Ovary (tissue), 9 donors: ENCODE results near the gene FMN1. TPM values are rescaled to one million over a fixed set of nuclear protein-coding genes. Genes with fewer than 3 reads are reported as not detected.

Source experiments
- DNase-seq, 5 donors: peaks; one replicate each; pipeline ENCODE4 v3.0.0-alpha.2; 2019 to 2020
- H3K27ac ChIP-seq, 2 donors: fragments of 200-600 bp; one replicate each; pipeline versions ENCODE4 v1.5.1 to v1.8.0; 2019 to 2022
- H3K27me3 ChIP-seq: fragments of 200-600 bp; one replicate; pipeline ENCODE4 v1.8.0; 2022
- H3K36me3 ChIP-seq: fragments of 200-600 bp; sonication (generic); one replicate; pipeline ENCODE4 v1.5.1; 2019
- H3K4me1 ChIP-seq: one replicate; pipeline ENCODE4 v1.8.1; 2013; ENCODE audit warnings: mild to moderate bottlenecking, moderate library complexity; ENCODE audit not compliant: insufficient read depth
- H3K4me3 ChIP-seq: fragments of 200-600 bp; sonication (generic); one replicate; pipeline ENCODE4 v1.5.1; 2017
- H3K9me3 ChIP-seq, 2 donors: fragments of 200-600 bp in 1 of 2; sonication (generic) in 1 of 2; one replicate each; pipeline versions ENCODE4 v1.5.1 to v1.8.1; 2013 to 2019; ENCODE audit warnings: mild to moderate bottlenecking in 1 of 2, moderate library complexity in 1 of 2
- EP300 ChIP-seq: sonication (generic); formaldehyde crosslinking; IDR thresholded peaks from one replicate; pipeline ENCODE4 v1.6.1; 2017; ENCODE audit warnings: antibody characterized with exemption
- POLR2A ChIP-seq: fragments of 450-650 bp; IDR thresholded peaks from one replicate; pipeline ENCODE4 v1.6.1; 2017; ENCODE audit warnings: antibody characterized with exemption, mild to moderate bottlenecking, moderate library complexity
- WGBS, 3 donors: extraction: QIAGEN DNeasy Blood & Tissue Kit in 1 of 3; methylation state at CpG; one replicate each; pipeline versions ENCODE4 v1.1.5 to v1.1.7; 2013 to 2017; 5-methylcytosine and 5-hydroxymethylcytosine counted together
- intact Hi-C, 4 donors: fragments of 100-400 bp; cut with DNase I; formaldehyde crosslinking; loops; one replicate each; pipeline versions ENCODE4 v1.11.0 to v1.15.1; 2022 to 2023
- polyA plus RNA-seq, 2 donors: library from polyadenylated mRNA; stranded (reverse); fragments of 200-250 nt in 1 of 2; fragments of 350-450 nt in 1 of 2; fragmentation: Illumina TruSeq in 1 of 2; extraction: RNeasy Lipid Tissue Mini Kit (QIAGEN cat#74804) in 1 of 2; gene quantifications; one replicate each; pipeline ENCODE4 v1.2.3, GENCODE V29; 2013 to 2014
- total RNA-seq, 7 donors: library from RNA; depleted of rRNA in 2 of 7; stranded (reverse); fragments of >200 nt in 2 of 7; fragmentation: NEBNext Ultra II Directional in 3 of 7; extraction: Animal tissue kit (Norgen Biotek cat#: 25700) in 3 of 7; gene quantifications; one replicate each; pipeline versions ENCODE4 v1.1.0 to v1.2.4, GENCODE V29; 2016 to 2023
- TF ChIP-seq, protein P1 (sequence below), 3 donors: fragments of 450-650 bp in 2 of 3; fragments of 200-600 bp in 1 of 3; IDR thresholded peaks; one replicate each; pipeline versions ENCODE4 v1.5.1 to v1.8.0; 2016 to 2022; ENCODE audit warnings: antibody characterized with exemption in 3 of 3, mild to moderate bottlenecking in 1 of 3
- donor health status: DM: no; HTN: no; CAD: no; lungs with moderate emphysema.
- donor health status: DM: no; HTN: no; CAD: no.
- donor health status: Bipolar disorder and iron deficiency.
- donor health status: DM: yes; HTN: yes; CAD: no.
- donor health status: DM: no; HTN: no; CAD: no.
- donor health status: DM: yes; HTN: yes; CAD: no.

The FMN1 gene
- total and polyA plus RNA-seq, 9 donors = 0.13 to 16.9 (median 2.6) TPM

DNA sequence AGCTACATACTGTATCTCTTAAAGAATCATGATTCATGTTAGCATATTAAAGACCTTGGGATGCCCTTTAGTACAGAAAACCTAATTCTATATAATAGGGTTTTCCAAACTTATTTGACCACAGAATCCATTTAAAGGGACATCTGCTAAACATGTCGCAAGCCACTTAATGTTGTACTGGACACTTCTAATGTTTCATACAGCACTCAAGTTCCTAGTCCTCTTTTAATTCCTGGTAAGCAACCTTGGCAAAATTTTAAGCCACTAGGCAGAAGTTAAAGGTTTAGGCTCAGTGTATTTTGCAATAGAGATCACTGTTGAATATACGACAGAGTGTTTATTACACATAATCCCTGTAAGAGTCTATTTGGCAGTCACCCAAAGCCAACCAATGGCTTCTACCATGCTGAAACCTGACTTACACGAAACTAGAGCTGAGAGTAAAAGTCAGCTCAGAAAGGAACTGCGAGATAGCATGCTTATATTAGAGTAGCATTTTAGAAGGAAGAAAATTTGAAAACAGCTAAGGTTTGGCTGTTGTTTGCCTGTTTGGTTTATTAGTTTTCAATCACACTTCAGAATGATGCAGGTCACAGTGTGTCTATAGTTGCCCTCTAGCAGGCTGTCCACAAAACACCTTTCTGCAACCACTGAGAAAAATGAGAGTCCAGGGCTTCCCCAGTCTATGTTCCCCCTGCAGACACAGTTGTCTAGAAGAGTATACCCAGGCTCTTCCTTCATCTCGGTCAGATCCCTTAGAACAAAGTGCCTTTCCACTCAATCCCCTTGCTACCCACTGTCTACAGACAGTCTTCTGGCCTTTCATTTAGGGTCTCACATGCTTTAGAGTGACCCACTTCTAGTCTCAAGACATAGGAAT lies 104.4 kb downstream of the FMN1 start:
- Histone ChIP-seq H3K27me3 (no peaks in the 10 kb centered on the region), H3K27ac (no peak overlapping the region), H3K36me3 (no peaks in the 10 kb centered on the region), H3K4me3 (no peak overlapping the region), H3K4me1 (no peaks in the 10 kb centered on the region), H3K9me3 (no peaks in the 10 kb centered on the region)
- intact Hi-C loops = no loop called here
- 62 to 66% (median 64%) methylated on average over 5 of the region's 5 CpGs for WGBS, 3 donors
- TF ChIP-seq, protein P1, sequence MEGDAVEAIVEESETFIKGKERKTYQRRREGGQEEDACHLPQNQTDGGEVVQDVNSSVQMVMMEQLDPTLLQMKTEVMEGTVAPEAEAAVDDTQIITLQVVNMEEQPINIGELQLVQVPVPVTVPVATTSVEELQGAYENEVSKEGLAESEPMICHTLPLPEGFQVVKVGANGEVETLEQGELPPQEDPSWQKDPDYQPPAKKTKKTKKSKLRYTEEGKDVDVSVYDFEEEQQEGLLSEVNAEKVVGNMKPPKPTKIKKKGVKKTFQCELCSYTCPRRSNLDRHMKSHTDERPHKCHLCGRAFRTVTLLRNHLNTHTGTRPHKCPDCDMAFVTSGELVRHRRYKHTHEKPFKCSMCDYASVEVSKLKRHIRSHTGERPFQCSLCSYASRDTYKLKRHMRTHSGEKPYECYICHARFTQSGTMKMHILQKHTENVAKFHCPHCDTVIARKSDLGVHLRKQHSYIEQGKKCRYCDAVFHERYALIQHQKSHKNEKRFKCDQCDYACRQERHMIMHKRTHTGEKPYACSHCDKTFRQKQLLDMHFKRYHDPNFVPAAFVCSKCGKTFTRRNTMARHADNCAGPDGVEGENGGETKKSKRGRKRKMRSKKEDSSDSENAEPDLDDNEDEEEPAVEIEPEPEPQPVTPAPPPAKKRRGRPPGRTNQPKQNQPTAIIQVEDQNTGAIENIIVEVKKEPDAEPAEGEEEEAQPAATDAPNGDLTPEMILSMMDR (IDR thresholded peaks at IDR 0.05) = no peak
- TF ChIP-seq POLR2A (no peak), EP300 (no peak)
- DNase-seq = no peak

DNA sequence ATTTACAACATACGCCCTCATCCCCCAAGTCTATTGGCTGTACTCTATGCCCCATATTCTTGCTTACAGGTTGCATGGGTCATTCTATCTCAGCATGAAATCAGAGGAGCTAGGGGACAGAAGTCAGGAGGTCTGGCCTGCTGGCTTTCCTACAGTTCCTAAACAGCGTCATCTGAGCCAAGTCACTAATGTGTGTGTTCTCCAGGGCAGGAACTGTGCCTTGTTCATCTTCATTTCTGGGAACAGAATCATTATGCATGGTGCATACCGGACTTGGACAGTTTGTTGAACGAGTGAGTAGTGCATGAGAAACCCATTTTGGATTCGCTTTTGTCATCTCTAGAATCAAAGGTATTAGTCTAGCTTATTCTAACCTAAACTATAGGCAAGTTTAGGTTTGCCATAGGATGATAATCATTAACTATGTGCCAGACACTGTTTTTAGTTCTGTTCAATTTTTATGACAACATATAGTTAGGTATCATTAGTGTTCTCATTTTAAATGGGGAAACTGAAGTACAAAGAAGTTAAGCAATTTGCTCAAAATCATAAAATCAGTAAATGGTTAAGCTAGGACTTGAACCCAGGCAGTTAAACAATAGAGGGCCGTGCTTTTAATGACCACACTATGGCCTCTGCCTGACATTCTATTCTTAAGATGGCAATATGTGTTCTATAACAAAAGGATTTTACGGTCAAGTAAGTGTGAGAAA lies 105.2 kb downstream of the FMN1 start:
- Histone ChIP-seq H3K27ac (no peak overlapping the region), H3K9me3 (no peaks in the 10 kb centered on the region), H3K4me3 (no peak overlapping the region), H3K36me3 (no peaks in the 10 kb centered on the region), H3K4me1 (no peaks in the 10 kb centered on the region), H3K27me3 (no peaks in the 10 kb centered on the region)
- TF ChIP-seq, protein P1 (IDR thresholded peaks at IDR 0.05) = no peak
- TF ChIP-seq EP300 = no peak
- TF ChIP-seq POLR2A = no peak
- DNase-seq = no peak
- intact Hi-C loops = no loop called here
- WGBS, 3 donors = 87 to 91% (median 90%) methylated on average over 7 of the region's 7 CpGs

DNA sequence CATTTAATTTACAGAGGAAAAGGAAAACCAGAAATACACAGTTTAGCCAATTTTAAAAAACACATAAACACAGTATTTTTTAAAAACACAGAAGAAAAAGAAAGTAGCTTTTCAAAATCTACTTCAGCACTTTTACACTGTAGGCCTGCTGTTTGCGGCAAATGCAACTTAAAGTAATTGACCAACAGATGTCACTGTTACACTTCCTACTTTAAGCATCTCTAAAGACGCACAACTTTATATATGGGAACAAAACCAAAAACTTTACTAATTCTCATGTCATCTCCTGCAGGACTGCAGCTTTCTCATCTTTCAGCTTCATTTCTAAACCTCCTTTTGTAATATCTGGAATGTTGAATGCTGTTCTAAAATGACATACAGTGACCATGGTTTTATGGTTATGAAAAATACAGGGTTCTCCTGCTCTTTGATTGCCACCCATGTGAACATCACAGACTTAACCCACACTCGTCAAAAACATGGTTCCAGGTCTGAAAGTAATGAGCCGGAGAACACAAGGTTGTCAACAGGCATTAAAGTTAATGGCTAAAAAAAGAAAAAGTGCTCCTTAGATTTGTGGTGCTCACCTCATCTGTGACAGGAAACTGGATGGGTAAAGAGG lies 107.9 kb downstream of the FMN1 start:
- WGBS, 3 donors = 19 to 26% (median 25%) methylated on average over 4 of the region's 4 CpGs
- Histone ChIP-seq H3K27ac (no peak overlapping the region), H3K36me3 (no peaks in the 10 kb centered on the region), H3K27me3 (no peaks in the 10 kb centered on the region), H3K4me1 (no peaks in the 10 kb centered on the region), H3K9me3 (no peaks in the 10 kb centered on the region), H3K4me3 (no peak overlapping the region)
- no peak for DNase-seq
- TF ChIP-seq, protein P1 (IDR thresholded peaks at IDR 0.05) = no peak
- TF ChIP-seq POLR2A (no peak), EP300 (no peak)
- intact Hi-C loops = no loop called here

DNA sequence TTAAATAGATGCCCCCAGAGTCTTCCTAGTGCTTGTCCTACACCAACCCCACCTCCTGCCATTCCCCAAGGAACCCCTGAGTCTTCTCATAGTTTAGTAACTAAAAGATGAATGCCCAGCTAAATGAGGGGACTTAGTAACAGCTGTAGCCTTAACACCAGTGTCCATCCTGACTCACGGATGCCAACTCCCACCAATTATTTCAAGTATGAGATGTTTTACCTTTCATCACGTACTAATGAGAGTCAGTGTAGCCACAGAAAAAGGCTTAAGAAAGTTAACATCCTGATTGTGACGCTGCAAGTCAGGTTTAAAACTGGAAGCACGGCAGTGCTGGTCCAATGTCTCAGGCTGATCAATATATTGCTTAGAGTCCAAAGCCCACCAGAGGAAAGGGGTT lies 109.9 kb downstream of the FMN1 start:
- intact Hi-C loops = no loop called here

More for the DNA sequence above, 109.9 kb downstream of the FMN1 start:
- WGBS, 3 donors = 59 to 78% (median 75%) methylated on average over 4 of the region's 4 CpGs
- Histone ChIP-seq H3K4me3 (no peak overlapping the region), H3K36me3 (no peaks in the 10 kb centered on the region), H3K9me3 (no peaks in the 10 kb centered on the region), H3K27me3 (no peaks in the 10 kb centered on the region), H3K27ac (no peak overlapping the region), H3K4me1 (no peaks in the 10 kb centered on the region)
- TF ChIP-seq EP300 (no peak), POLR2A (no peak)
- TF ChIP-seq, protein P1 (IDR thresholded peaks at IDR 0.05) = no peak
- no peak for DNase-seq
